Stomach (tissue), 4 donors: ENCODE measurements around the gene CPA3.

ENCODE experiments used
- CTCF ChIP-seq, 7 experiments: fragments of 450-650 bp in 4 of 7; fragments of 200-600 bp in 3 of 7; sonication (generic) in 3 of 7; IDR thresholded peaks; one replicate each; pipeline ENCODE4 v1.5.1; 2016 to 2019; ENCODE audit warnings: antibody characterized with exemption in 7 of 7, control low read depth in 2 of 7, mild to moderate bottlenecking in 1 of 7
- EP300 ChIP-seq: sonication (generic); formaldehyde crosslinking; IDR thresholded peaks from one replicate; pipeline ENCODE4 v1.6.1; 2017; ENCODE audit warnings: antibody characterized with exemption
- POLR2A ChIP-seq, 4 donors: fragments of 450-650 bp; IDR thresholded peaks; one replicate each; pipeline ENCODE4 v1.6.1; 2016; ENCODE audit warnings: antibody characterized with exemption in 4 of 4, control low read depth in 2 of 4, mild to moderate bottlenecking in 1 of 4, moderate library complexity in 1 of 4
- POLR2AphosphoS5 ChIP-seq, 3 donors: sonication (generic); formaldehyde crosslinking; IDR thresholded peaks; one replicate each; pipeline ENCODE4 v1.6.1; 2016; ENCODE audit warnings: antibody characterized with exemption in 3 of 3

- TF ChIP-seq CTCF (IDR thresholded peaks at IDR 0.05) (no peak), POLR2AphosphoS5 (IDR thresholded peaks at IDR 0.05) (no peak), POLR2A (IDR thresholded peaks at IDR 0.05) (no peak), EP300 (no peak)
Observed at GRCh38 chr3:148816427-148816826, 48.7 kb upstream of the CPA3 start.
